ENCODE data around the gene KRT3. TPM values are rescaled to one million over a fixed set of nuclear protein-coding genes. Genes with fewer than 3 reads are reported as not detected.

The KRT3 gene
- total RNA-seq, 1 experiment from 2014 or later: not detected

- H3K9me3 Mint-ChIP-seq: no peaks in the 10 kb centered on the region
- H3K27ac Mint-ChIP-seq: no peak overlapping the region
- H3K4me3 Mint-ChIP-seq: no peak overlapping the region
- no peak for DNase-seq (ENCODE audit: low spot score)
- no peaks in the 10 kb centered on the region for H3K36me3 Mint-ChIP-seq
- H3K4me1 Mint-ChIP-seq: peaks cover 29% of the 10 kb centered on the region
- no peak for ATAC-seq
- no peak for TF ChIP-seq FOXP1 (CRISPR knock-in tag; IDR thresholded peaks at IDR 0.05; ENCODE audit: borderline replicate concordance)
- TF ChIP-seq MAX (CRISPR knock-in tag; IDR thresholded peaks at IDR 0.05): no peak
- no peak for TF ChIP-seq ZNF263 (CRISPR knock-in tag; IDR thresholded peaks at IDR 0.05; ENCODE audit: low read depth)
- no peaks in the 10 kb centered on the region; the same call in 1 of the 2 replicates for H3K27me3 Mint-ChIP-seq (ENCODE audit: low read depth)
- ChIA-PET POLR2A (no interaction called here), CTCF (no interaction called here)
Observed at GRCh38 chr12:52797529-52797894, 1.6 kb upstream of the KRT3 start.

GRCh38 chr12:52796839-52797528 is 1.1 kb upstream of the KRT3 start:
- no peak overlapping the region for H3K4me3 Mint-ChIP-seq
- no peaks in the 10 kb centered on the region for H3K36me3 Mint-ChIP-seq
- H3K27ac Mint-ChIP-seq: no peak overlapping the region
- no peaks in the 10 kb centered on the region for H3K9me3 Mint-ChIP-seq
- DNase-seq (ENCODE audit: low spot score) (no peak), ATAC-seq (no peak)
- peaks cover 26% of the 10 kb centered on the region for H3K4me1 Mint-ChIP-seq
- ChIA-PET CTCF (interaction anchor here (2.0 kb wide), 1 partner anchor 104 kb away, joined by 4 read pairs; no protein-coding TSS in a partner anchor), POLR2A (no interaction called here)
- H3K27me3 Mint-ChIP-seq (ENCODE audit: low read depth): no peaks in the 10 kb centered on the region; the same call in 1 of the 2 replicates
- TF ChIP-seq AFF4 (CRISPR knock-in tag; IDR thresholded peaks at IDR 0.05; ENCODE audit: borderline replicate concordance): no peak
- TF ChIP-seq ZNF138 (CRISPR knock-in tag; conservative IDR thresholded peaks at IDR 0.05): no peak

GRCh38 chr12:52796429-52796794 is 495 bp upstream of the KRT3 start:
- CTCF ChIA-PET: interaction anchor here (2.0 kb wide), 1 partner anchor 104 kb away, joined by 4 read pairs; no protein-coding TSS in a partner anchor
- POLR2A ChIA-PET: no interaction called here
- TF ChIP-seq CDX4 (CRISPR knock-in tag; IDR thresholded peaks at IDR 0.05; ENCODE audit: borderline replicate concordance) (no peak), GTF2I (CRISPR knock-in tag; conservative IDR thresholded peaks at IDR 0.05) (no peak), ATF3 (CRISPR knock-in tag; conservative IDR thresholded peaks at IDR 0.05) (no peak), JAZF1 (CRISPR knock-in tag; IDR thresholded peaks at IDR 0.05) (no peak), GABPB1 (CRISPR knock-in tag; IDR thresholded peaks at IDR 0.05) (no peak), NFATC4 (CRISPR knock-in tag; IDR thresholded peaks at IDR 0.05) (no peak), HMGA2 (CRISPR knock-in tag; IDR thresholded peaks at IDR 0.05) (no peak), EMX1 (CRISPR knock-in tag; IDR thresholded peaks at IDR 0.05) (no peak), MYBL2 (CRISPR knock-in tag; IDR thresholded peaks at IDR 0.05) (no peak), ARID4B (CRISPR knock-in tag; IDR thresholded peaks at IDR 0.05; ENCODE audit: borderline replicate concordance) (no peak), CBFB (CRISPR knock-in tag; IDR thresholded peaks at IDR 0.05; ENCODE audit: low read depth) (no peak), SOX15 (CRISPR knock-in tag; IDR thresholded peaks at IDR 0.05) (no peak), TEAD1 (CRISPR knock-in tag; IDR thresholded peaks at IDR 0.05) (no peak), PRRX2 (CRISPR knock-in tag; IDR thresholded peaks at IDR 0.05) (no peak), NFE2L1 (CRISPR knock-in tag; IDR thresholded peaks at IDR 0.05) (no peak), RELA (CRISPR knock-in tag; IDR thresholded peaks at IDR 0.05; ENCODE audit: borderline replicate concordance) (no peak), SMAD3 (CRISPR knock-in tag; IDR thresholded peaks at IDR 0.05; ENCODE audit: borderline replicate concordance) (no peak), FOXK1 (CRISPR knock-in tag; IDR thresholded peaks at IDR 0.05) (no peak), NR1H2 (CRISPR knock-in tag; IDR thresholded peaks at IDR 0.05) (no peak)
- Mint-ChIP-seq H3K27me3 (ENCODE audit: low read depth) (no peaks in the 10 kb centered on the region; the same call in 1 of the 2 replicates), H3K4me1 (peaks cover 24% of the 10 kb centered on the region), H3K36me3 (no peaks in the 10 kb centered on the region), H3K4me3 (no peak overlapping the region), H3K9me3 (0 out of 2 replicates have a peak, but pooled peaks cover 3% of the 10 kb centered on the region), H3K27ac (no peak overlapping the region)
- DNase-seq (ENCODE audit: low spot score) (no peak), ATAC-seq (no peak)

Measured in WTC11 (cell line).